Measurements from ENCODE around the gene GALNS. TPM values are rescaled to one million over a fixed set of nuclear protein-coding genes. Genes with fewer than 3 reads are reported as not detected.

The GALNS gene
- polyA plus RNA-seq, 2 of the 4 experiments (the other 2 are of a cell fraction) = 7.0 to 31.2 TPM

- no peaks in the 10 kb centered on the region for H3K9me3 ChIP-seq
- H3K27ac ChIP-seq = no peak overlapping the region
- H3K4me1 ChIP-seq = peaks cover 10% of the 10 kb centered on the region
- 89% methylated on average over 10 of the region's 10 CpGs for WGBS (ENCODE audit: missing lambda C conversion rate)
- FAIRE-seq (no peak), ATAC-seq (no peak), DNase-seq (ENCODE audit: low read depth in 1 of 2, low spot score in 1 of 2) (no peak)
- ChIA-PET CTCF (interaction anchor here (0.5 to 5.9 kb wide), 13 partner anchors 11 to 352 kb away, joined by 3 to 39 read pairs (median 3); partner anchors contain the start of genes GALNS and TRAPPC2L), POLR2A (no interaction called here)
- TF ChIP-seq HOXA7 (CRISPR knock-in tag; IDR thresholded peaks at IDR 0.05) (no peak), RAD21 (conservative IDR thresholded peaks at IDR 0.05 in 1 of 2, IDR thresholded peaks at IDR 0.05 in 1 of 2) (no peak), RNF2 (IDR thresholded peaks at IDR 0.05; ENCODE audit: borderline replicate concordance, low read depth) (no peak), USF2 (IDR thresholded peaks at IDR 0.05) (no peak), MYC (IDR thresholded peaks at IDR 0.05; ENCODE audit: borderline replicate concordance, low read length) (no peak), SMC3 (IDR thresholded peaks at IDR 0.05) (no peak), HES2 (IDR thresholded peaks at IDR 0.05) (no peak), HDAC2 (IDR thresholded peaks at IDR 0.05) (no peak), ELK1 (IDR thresholded peaks at IDR 0.05; ENCODE audit: low read depth, low read length) (no peak), RCOR1 (IDR thresholded peaks at IDR 0.05; ENCODE audit: low read depth, low read length) (no peak), FOSB (CRISPR knock-in tag; IDR thresholded peaks at IDR 0.05) (no peak)
- no peak overlapping the region for H3K4me3 ChIP-seq
- no peak overlapping the region for H3K4me2 ChIP-seq
Observed at GRCh38 chr16:88815227-88815626, 41.5 kb downstream of the GALNS start.

GRCh38 chr16:88814144-88814502 is 42.6 kb downstream of the GALNS start:
- ChIA-PET CTCF (interaction anchor here (0.6 to 3.8 kb wide), 5 partner anchors 43 to 353 kb away, joined by 3 to 28 read pairs (median 3); partner anchors contain the start of genes GALNS and TRAPPC2L), POLR2A (interaction anchor here (4.8 kb wide), 1 partner anchor 43 kb away, joined by 33 read pairs; the partner anchor contains the start of genes GALNS and TRAPPC2L)
- peaks cover 21% of the 10 kb centered on the region for H3K4me1 ChIP-seq
- no peaks in the 10 kb centered on the region for H3K9me3 ChIP-seq
- no peak for ATAC-seq
- H3K27ac ChIP-seq = no peak overlapping the region
- FAIRE-seq = no peak
- H3K4me2 ChIP-seq = no peak overlapping the region
- no peak for TF ChIP-seq NPAS2 (CRISPR knock-in tag; IDR thresholded peaks at IDR 0.05; ENCODE audit: borderline replicate concordance)
- TF ChIP-seq EP300 (IDR thresholded peaks at IDR 0.05) = no peak
- TF ChIP-seq CHD4 (IDR thresholded peaks at IDR 0.05; ENCODE audit: borderline replicate concordance) = no peak
- no peak for TF ChIP-seq NR3C1 (IDR thresholded peaks at IDR 0.05)
- no peak for TF ChIP-seq ATOH8 (CRISPR knock-in tag; IDR thresholded peaks at IDR 0.05; ENCODE audit: low read depth)
- TF ChIP-seq MAX (IDR thresholded peaks at IDR 0.05) = no peak
- DNase-seq (ENCODE audit: low read depth in 1 of 2, low spot score in 1 of 2) = no peak
- no peak overlapping the region for H3K4me3 ChIP-seq
- 89% methylated on average over 13 of the region's 13 CpGs for WGBS (ENCODE audit: missing lambda C conversion rate)

- no peak for ATAC-seq
- CTCF ChIA-PET = interaction anchor here (0.5 to 3.8 kb wide), 9 partner anchors 8 to 439 kb away, joined by 3 to 28 read pairs (median 4); partner anchors contain the start of genes GALNS and TRAPPC2L
- Histone ChIP-seq H3K4me1 (peaks cover 21% of the 10 kb centered on the region), H3K4me3 (no peak overlapping the region), H3K9me3 (no peaks in the 10 kb centered on the region), H3K27ac (peak overlapping the region in 1 of 2 experiments; percentile 98; a peak in 3 of 6 replicates), H3K4me2 (peak overlapping the region; percentile 99)
- FAIRE-seq = no peak
- no peak for DNase-seq (ENCODE audit: low read depth in 1 of 2, low spot score in 1 of 2)
- 86% methylated on average over 24 of the region's 26 CpGs for WGBS (ENCODE audit: missing lambda C conversion rate)
- POLR2A ChIA-PET = interaction anchor here (3.8 to 4.8 kb wide), 2 partner anchors 29 to 44 kb away, joined by 18 to 33 read pairs; partner anchors contain the start of genes GALNS, PIEZO1 and TRAPPC2L
- TF ChIP-seq ZSCAN20 (CRISPR knock-in tag; IDR thresholded peaks at IDR 0.05) (no peak), SMC3 (IDR thresholded peaks at IDR 0.05) (no peak), MAZ (IDR thresholded peaks at IDR 0.05; ENCODE audit: borderline replicate concordance, low read depth, low read length) (no peak), CBX8 (IDR thresholded peaks at IDR 0.05) (no peak), JUN (IDR thresholded peaks at IDR 0.05) (no peak), BHLHE40 (IDR thresholded peaks at IDR 0.05; ENCODE audit: low read depth, low read length) (no peak), ZFP36 (IDR thresholded peaks at IDR 0.05; ENCODE audit: borderline replicate concordance, partially characterized antibody) (no peak), FOXS1 (CRISPR knock-in tag; IDR thresholded peaks at IDR 0.05) (no peak), HOXB5 (CRISPR knock-in tag; IDR thresholded peaks at IDR 0.05) (no peak), PBX3 (IDR thresholded peaks at IDR 0.05) (no peak), RFX5 (IDR thresholded peaks at IDR 0.05) (no peak), GATA3 (IDR thresholded peaks at IDR 0.05; ENCODE audit: borderline replicate concordance) (no peak)
Observed at GRCh38 chr16:88813269-88814143, 43.2 kb downstream of the GALNS start.
